Coronary artery (tissue), 2 donors: ENCODE results near the gene LILRB5.

Experiments
- DNase-seq: peaks from one replicate; pipeline ENCODE4 v3.0.0-alpha.2; 2017; ENCODE audit warnings: low spot score
- H3K27ac ChIP-seq, 2 donors: fragments of 200-600 bp; sonication (generic); one replicate each; pipeline ENCODE4 v1.5.1; 2016 to 2019
- H3K4me3 ChIP-seq: fragments of 200-600 bp; sonication (generic); 2 replicates; pipeline ENCODE4 v1.5.1; 2016; ENCODE audit warnings: mild to moderate bottlenecking, moderate library complexity
- CTCF ChIP-seq: fragments of 200-600 bp; sonication (generic); IDR thresholded peaks from one replicate; pipeline ENCODE4 v1.5.1; 2019; ENCODE audit warnings: antibody characterized with exemption

The LILRB5 gene

DNA sequence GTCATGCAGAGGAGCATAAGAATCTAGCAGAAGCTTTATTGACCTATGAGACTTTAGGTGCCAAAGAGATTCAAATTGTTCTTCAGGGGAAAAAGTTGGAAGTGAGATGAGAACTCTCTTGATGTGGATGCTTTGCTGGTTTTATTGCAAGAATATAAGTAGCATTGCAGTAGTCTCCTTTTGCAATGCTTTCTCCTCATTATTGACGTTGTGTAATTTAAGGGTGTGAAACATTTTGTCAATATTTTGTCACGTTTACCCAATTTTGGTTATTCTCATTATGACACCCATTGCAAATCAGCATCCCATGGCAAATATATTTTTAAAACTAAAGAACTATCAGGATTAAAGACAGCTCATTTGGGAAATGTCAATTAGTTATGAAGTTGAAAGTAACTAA is 11.9 kb upstream of the LILRB5 start:
- no peak overlapping the region for H3K4me3 ChIP-seq
- H3K27ac ChIP-seq: no peak overlapping the region
- no peak for DNase-seq
- no peak for TF ChIP-seq CTCF

DNA sequence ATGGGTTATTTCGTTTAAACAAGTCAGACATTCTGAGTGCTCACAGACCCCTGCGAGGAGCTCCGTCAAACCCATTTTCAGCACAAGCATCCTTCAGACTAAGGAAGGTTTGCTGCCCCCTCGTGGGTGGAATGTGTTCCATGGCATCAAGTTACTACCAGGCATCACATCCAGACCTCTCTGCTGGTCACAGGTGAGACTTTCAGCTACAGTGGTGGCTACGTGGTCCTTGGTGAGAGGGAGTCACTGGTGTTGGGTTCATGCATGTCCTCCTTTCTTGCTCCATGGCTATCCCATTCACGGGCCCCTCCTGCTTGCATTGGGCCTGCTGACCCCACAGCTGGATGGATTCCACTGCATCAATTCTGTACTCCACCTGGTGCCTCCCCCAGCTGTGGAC is 9.1 kb upstream of the LILRB5 start:
- TF ChIP-seq CTCF: peak; percentile 57
- peak; percentile 68 for DNase-seq
- Histone ChIP-seq H3K27ac (no peak overlapping the region), H3K4me3 (no peak overlapping the region)

DNA sequence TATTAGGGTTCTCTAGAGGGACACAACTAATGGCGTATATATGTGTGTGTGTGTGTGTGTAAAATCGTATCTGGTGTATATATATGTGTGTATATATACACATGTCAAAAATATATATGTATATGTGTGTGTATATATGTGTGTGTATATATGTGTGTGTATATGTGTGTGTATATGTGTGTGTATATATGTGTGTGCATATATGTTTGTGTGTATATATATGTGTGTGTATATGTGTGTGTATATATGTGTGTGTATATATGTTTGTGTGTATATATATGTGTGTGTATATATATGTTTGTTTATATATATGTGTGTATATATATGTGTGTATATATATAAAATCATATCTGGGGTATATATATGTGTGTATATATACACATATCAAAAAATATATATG is 5.4 kb upstream of the LILRB5 start:
- Histone ChIP-seq H3K27ac (no peak overlapping the region), H3K4me3 (no peak overlapping the region)
- no peak for TF ChIP-seq CTCF
- DNase-seq: no peak

GRCh38 chr19:54262066-54262465 is 5.0 kb upstream of the LILRB5 start:
- peak; percentile 45 for DNase-seq
- H3K27ac ChIP-seq: no peak overlapping the region
- TF ChIP-seq CTCF: no peak
- H3K4me3 ChIP-seq: no peak overlapping the region

DNA sequence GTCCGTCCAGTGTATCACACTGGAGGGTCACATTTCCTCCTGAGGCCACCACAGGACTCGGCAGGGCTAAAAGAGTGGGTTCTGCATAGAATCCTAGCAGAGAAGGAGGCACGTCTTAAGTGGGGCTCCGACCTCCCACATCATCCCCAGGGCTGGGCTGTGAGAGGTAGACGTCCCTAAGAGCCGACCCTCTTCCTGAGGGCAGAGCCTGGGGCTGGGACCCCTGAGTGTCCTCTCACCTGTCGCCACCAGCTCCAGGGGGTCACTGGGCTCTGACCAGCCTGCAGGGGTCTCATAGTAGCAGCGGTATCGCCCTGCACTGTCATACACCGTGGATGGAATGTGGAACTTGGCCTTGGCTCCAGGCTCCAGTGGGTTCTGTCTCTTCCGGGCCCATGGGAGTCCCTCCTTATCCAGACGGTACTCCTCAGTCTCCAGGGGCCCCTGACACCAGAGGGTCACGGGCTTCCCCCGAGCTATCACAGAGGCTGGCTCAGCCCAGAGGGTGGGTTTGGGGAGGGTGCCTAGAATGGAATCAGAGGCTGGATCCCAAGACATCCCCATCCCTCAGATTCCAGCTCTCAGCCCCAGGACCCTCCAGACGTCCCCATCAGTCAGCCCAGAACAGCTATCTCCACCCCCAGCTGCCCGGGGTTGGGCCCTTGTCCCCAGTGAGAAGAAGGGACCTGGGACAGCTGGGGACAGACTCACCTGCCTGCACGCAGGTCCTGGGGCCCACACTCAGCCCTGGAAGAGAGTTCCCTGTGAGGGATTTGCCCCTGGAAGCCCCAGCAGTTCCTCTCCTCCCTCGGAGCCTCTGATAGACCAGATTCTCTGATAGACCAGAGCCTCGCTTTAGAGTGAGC is 590 bp downstream of the LILRB5 start:
- peak overlapping the region in 1 of 2 donors; percentile 67 for H3K27ac ChIP-seq
- no peak for TF ChIP-seq CTCF
- peak; percentile 55 for DNase-seq
- H3K4me3 ChIP-seq: peak overlapping the region; percentile 53

DNA sequence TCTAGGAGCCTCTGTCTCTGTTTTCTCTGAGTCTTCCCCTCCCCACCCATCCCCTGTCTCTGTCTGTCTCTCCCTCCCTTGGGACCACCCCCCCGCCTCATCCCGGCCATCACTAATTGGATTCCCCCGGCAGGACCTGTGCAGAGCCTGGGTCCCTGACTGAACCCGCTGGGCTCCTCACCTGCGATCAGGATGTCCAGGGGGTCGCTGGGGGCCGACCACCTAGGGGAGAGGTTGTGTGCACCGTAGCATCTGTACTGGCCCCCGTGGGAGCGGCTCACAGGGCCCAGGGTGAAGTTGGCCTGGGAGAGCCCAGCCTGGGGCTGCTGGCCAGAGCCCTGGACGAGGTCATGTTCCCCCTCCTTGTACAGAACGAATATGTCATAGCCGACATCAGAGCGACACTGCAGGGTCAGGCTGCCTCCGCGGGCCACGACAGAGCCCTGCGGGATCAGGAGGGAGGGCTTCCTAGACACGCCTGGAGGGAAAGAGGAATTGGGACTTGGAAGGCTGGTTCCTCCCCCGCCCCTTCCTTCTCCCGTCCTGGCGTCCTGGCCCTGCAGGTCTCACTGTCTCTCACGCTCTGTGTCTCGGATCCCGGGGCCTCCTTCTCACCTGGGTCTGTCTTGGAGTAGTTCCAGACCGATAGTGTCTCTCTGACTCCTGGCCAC is 1.8 kb downstream of the LILRB5 start:
- peak overlapping the region; percentile 53 for H3K4me3 ChIP-seq
- no peak overlapping the region for H3K27ac ChIP-seq
- TF ChIP-seq CTCF: no peak
- peak; percentile 58 for DNase-seq
